IMR-90 (cell line): ENCODE data around the gene PCDHB1. TPM values are rescaled to one million over a fixed set of nuclear protein-coding genes. Genes with fewer than 3 reads are reported as not detected.

Experiments used
- ATAC-seq: fragments of 200-7000 bp; cut with Tn5 transposase; 2 replicates; pipeline ENCODE4 v1.9.1; 2020; ENCODE audit warnings: low read depth, mild to moderate bottlenecking, moderate library complexity
- BruUV-seq: library from RNA; stranded (reverse); fragments of 400-500 nt; replicated peaks from 2 replicates; lab custom pipeline; 2021; lab: Mats Ljungman, UMichigan
- CTCF ChIA-PET: fragments of 300-600 bp; formaldehyde crosslinking; extraction: SDS; loops from one replicate; lab custom pipeline; 2021; ENCODE audit warnings: antibody characterized with exemption; lab: Yijun Ruan, JAX
- POLR2A ChIA-PET: fragments of 300-600 bp; sonication (Branson Sonifier 250); formaldehyde crosslinking; loops from one replicate; lab custom pipeline; 2022; ENCODE audit warnings: antibody characterized with exemption; ENCODE audit not compliant: unreplicated experiment; lab: Charles Lee
- DNase-seq: peaks from one replicate; pipeline ENCODE4 v3.0.0; 2013
- H2AFZ ChIP-seq: replicated peaks from 2 replicates; pipeline ENCODE3; 2013; ENCODE audit warnings: low read length, mild to moderate bottlenecking; ENCODE audit not compliant: poor library complexity
- H2AK5ac ChIP-seq: 2 replicates; pipeline ENCODE4 v1.6.1; 2013; ENCODE audit warnings: low read depth, low read length, inconsistent platforms
- H2AK9ac ChIP-seq: replicated peaks from 2 replicates; pipeline ENCODE3; 2013; ENCODE audit warnings: mild to moderate bottlenecking, low read depth, low read length, moderate library complexity; ENCODE audit not compliant: poor library complexity
- H2BK120ac ChIP-seq: 2 replicates; pipeline ENCODE4 v1.6.1; 2013; ENCODE audit warnings: low read depth, low read length, inconsistent platforms
- H2BK15ac ChIP-seq: 3 replicates; pipeline ENCODE4 v1.6.1; 2013; ENCODE audit warnings: low read depth, low read length, inconsistent platforms
- H2BK20ac ChIP-seq: 2 replicates; pipeline ENCODE4 v1.6.1; 2013; ENCODE audit warnings: low read depth, mild to moderate bottlenecking, inconsistent platforms, low read length, moderate library complexity
- H2BK5ac ChIP-seq: 2 replicates; pipeline ENCODE4 v1.6.1; 2013; ENCODE audit warnings: mild to moderate bottlenecking, low read depth, low read length, inconsistent platforms; ENCODE audit not compliant: poor library complexity, severe bottlenecking
- H3K14ac ChIP-seq: replicated peaks from 2 replicates; pipeline ENCODE4 v1.6.1; 2013; ENCODE audit warnings: low read depth, low read length, inconsistent platforms
- H3K18ac ChIP-seq: 2 replicates; pipeline ENCODE4 v1.6.1; 2013; ENCODE audit warnings: low read depth, low read length, control low read depth
- H3K23ac ChIP-seq: 2 replicates; pipeline ENCODE4 v1.6.1; 2013; ENCODE audit warnings: low read depth, low read length, inconsistent platforms
- H3K27ac ChIP-seq: 2 replicates; pipeline ENCODE4 v1.5.1; 2013; ENCODE audit warnings: mild to moderate bottlenecking, control low read depth, low read length; ENCODE audit not compliant: insufficient read depth
- H3K27me3 ChIP-seq: 2 replicates; pipeline ENCODE4 v1.6.1; 2013; ENCODE audit warnings: low read length; ENCODE audit not compliant: control insufficient read depth, insufficient read depth
- H3K36me3 ChIP-seq: 2 replicates; pipeline ENCODE4 v1.6.1; 2013; ENCODE audit warnings: low read length, mixed read lengths; ENCODE audit not compliant: control insufficient read depth, insufficient read depth
- H3K4ac ChIP-seq: 2 replicates; pipeline ENCODE4 v1.6.1; 2013; ENCODE audit warnings: low read depth, low read length, inconsistent platforms
- H3K4me1 ChIP-seq: 2 replicates; pipeline ENCODE4 v1.6.1; 2013; ENCODE audit warnings: low read length, mixed read lengths; ENCODE audit not compliant: control insufficient read depth, insufficient read depth
- H3K4me2 ChIP-seq: 2 replicates; pipeline ENCODE4 v1.6.1; 2013; ENCODE audit warnings: low read depth, mild to moderate bottlenecking, control low read depth, low read length, moderate library complexity
- H3K4me3 ChIP-seq: 2 replicates; pipeline ENCODE4 v1.5.1; 2013; ENCODE audit warnings: low read depth, mild to moderate bottlenecking, control low read depth, low read length, moderate library complexity; ENCODE audit not compliant: insufficient read depth
- H3K56ac ChIP-seq: 2 replicates; pipeline ENCODE4 v1.6.1; 2013; ENCODE audit warnings: low read length, inconsistent platforms; ENCODE audit not compliant: insufficient read depth; ENCODE audit errors: extremely low read depth
- H3K79me1 ChIP-seq, 2 experiments: 2 replicates each; pipeline ENCODE4 v1.6.1; 2013; ENCODE audit warnings: low read length in 2 of 2, inconsistent platforms in 1 of 2, low read depth in 1 of 2
- H3K9ac ChIP-seq: 2 replicates; pipeline ENCODE4 v1.6.1; 2013; ENCODE audit warnings: low read depth, low read length, control low read depth
- H3K9me1 ChIP-seq: 2 replicates; pipeline ENCODE4 v1.6.1; 2013; ENCODE audit warnings: low read length, inconsistent platforms; ENCODE audit not compliant: insufficient read depth
- H3K9me3 ChIP-seq: 2 replicates; pipeline ENCODE4 v1.6.1; 2013; ENCODE audit warnings: low read length; ENCODE audit not compliant: control insufficient read depth, insufficient read depth
- H4K20me1 ChIP-seq: 2 replicates; pipeline ENCODE4 v1.6.1; 2013; ENCODE audit warnings: low read length, inconsistent platforms; ENCODE audit not compliant: insufficient read depth
- H4K5ac ChIP-seq: 2 replicates; pipeline ENCODE4 v1.6.1; 2013; ENCODE audit warnings: mild to moderate bottlenecking, low read depth, low read length, control low read depth
- H4K8ac ChIP-seq, 2 experiments: 2 replicates each; pipeline ENCODE4 v1.6.1; 2013; ENCODE audit warnings: low read depth in 2 of 2, low read length in 2 of 2, control low read depth in 1 of 2, inconsistent platforms in 1 of 2
- H4K91ac ChIP-seq: 2 replicates; pipeline ENCODE4 v1.6.1; 2013; ENCODE audit warnings: low read depth, low read length, inconsistent platforms; ENCODE audit not compliant: insufficient read depth
- BHLHE40 ChIP-seq: fragments of 150-350 bp; IDR thresholded peaks from 2 replicates; pipeline ENCODE4 v1.6.1; 2016; ENCODE audit warnings: mild to moderate bottlenecking, low read depth, low read length
- CEBPB ChIP-seq: IDR thresholded peaks from 2 replicates; pipeline ENCODE4 v1.6.1; 2012; ENCODE audit warnings: low read depth, low read length, improper control_type of control experiment
- FOS ChIP-seq: fragments of 150-350 bp; IDR thresholded peaks from 2 replicates; pipeline ENCODE4 v1.6.1; 2016; ENCODE audit warnings: low read depth, low read length
- MAFK ChIP-seq: IDR thresholded peaks from 2 replicates; pipeline ENCODE4 v1.6.1; 2012; ENCODE audit warnings: low read depth, low read length, improper control_type of control experiment
- MAZ ChIP-seq: IDR thresholded peaks from 2 replicates; pipeline ENCODE4 v1.6.1; 2012; ENCODE audit warnings: low read depth, mild to moderate bottlenecking, low read length, improper control_type of control experiment, moderate library complexity, borderline replicate concordance
- MXI1 ChIP-seq: IDR thresholded peaks from 2 replicates; pipeline ENCODE4 v1.6.1; 2012; ENCODE audit warnings: low read depth, mild to moderate bottlenecking, low read length, moderate library complexity, borderline replicate concordance
- NFE2L2 ChIP-seq: fragments of 150-350 bp; IDR thresholded peaks from 2 replicates; pipeline ENCODE4 v1.6.1; 2016; ENCODE audit warnings: low read depth, mild to moderate bottlenecking, low read length
- POLR2A ChIP-seq: IDR thresholded peaks from 2 replicates; pipeline ENCODE4 v1.6.1; 2012; ENCODE audit warnings: mild to moderate bottlenecking, low read depth, low read length
- RAD21 ChIP-seq: IDR thresholded peaks from 2 replicates; pipeline ENCODE4 v1.6.1; 2012; ENCODE audit warnings: low read length, improper control_type of control experiment
- RCOR1 ChIP-seq: IDR thresholded peaks from 2 replicates; pipeline ENCODE4 v1.6.1; 2012; ENCODE audit warnings: mild to moderate bottlenecking, low read length, improper control_type of control experiment; ENCODE audit not compliant: insufficient replicate concordance
- RFX5 ChIP-seq: IDR thresholded peaks from 2 replicates; pipeline ENCODE4 v1.8.0; 2012; ENCODE audit warnings: low read depth, mild to moderate bottlenecking, low read length, moderate library complexity
- SMC3 ChIP-seq: fragments of 150-350 bp; IDR thresholded peaks from 2 replicates; pipeline ENCODE4 v1.6.1; 2016; ENCODE audit warnings: low read depth, mild to moderate bottlenecking, antibody characterized with exemption, low read length, moderate library complexity
- WGBS, 2 experiments: methylation state at CpG; one replicate each; pipeline versions ENCODE4 v1.1.5 to v1.1.7; 2013; ENCODE audit warnings: missing lambda C conversion rate in 2 of 2; ENCODE audit not compliant: insufficient read length in 1 of 2; ENCODE audit errors: extremely low coverage in 2 of 2; 5-methylcytosine and 5-hydroxymethylcytosine counted together
- dilution Hi-C: fragments of 300-500 bp; cut with HindIII; formaldehyde crosslinking; loops from one replicate; pipeline ENCODE4 v1.14.3; 2018; ENCODE audit warnings: low sequenced_read_pairs; ENCODE audit not compliant: unreplicated experiment
- in situ Hi-C: fragments of 300-500 bp; cut with MboI; formaldehyde crosslinking; loops from 3 replicates; pipeline ENCODE4 v1.14.3; 2019; ENCODE audit warnings: low sequenced_read_pairs, inconsistent platforms, mixed read lengths
- intact Hi-C: fragments of 100-400 bp; cut with micrococcal nuclease; formaldehyde crosslinking; loops from 2 replicates; pipeline ENCODE4 v1.10.0; 2022
- polyA plus RNA-seq, 3 experiments: library from polyadenylated mRNA; depleted of rRNA; stranded (reverse); fragments of >200 nt; gene quantifications; 2 replicates each; pipeline ENCODE4 v1.2.3, GENCODE V29; 2012; ENCODE audit warnings: low replicate concordance in 1 of 3
- total RNA-seq: library from RNA; depleted of rRNA; stranded (reverse); fragments of >200 nt; gene quantifications from 2 replicates; pipeline ENCODE4 v1.2.3, GENCODE V29; 2012
- TF ChIP-seq, protein P1 (sequence below): conservative IDR thresholded peaks from 2 replicates; pipeline ENCODE4 v1.5.1; 2012; ENCODE audit warnings: mild to moderate bottlenecking, low read depth, low read length, improper control_type of control experiment
- TF ChIP-seq, protein P2 (sequence below): fragments of 150-350 bp; IDR thresholded peaks from 2 replicates; pipeline ENCODE4 v1.6.1; 2016; ENCODE audit warnings: low read depth, mild to moderate bottlenecking, low read length, moderate library complexity, borderline replicate concordance
- TF ChIP-seq, protein P3 (sequence below): fragments of 150-350 bp; IDR thresholded peaks from 2 replicates; pipeline ENCODE4 v1.6.1; 2017; ENCODE audit warnings: mild to moderate bottlenecking, antibody characterized with exemption, low read length, low read depth

The PCDHB1 gene
- total and polyA plus RNA-seq, 2 of the 4 experiments (the other 2 are of a cell fraction): not detected

DNA sequence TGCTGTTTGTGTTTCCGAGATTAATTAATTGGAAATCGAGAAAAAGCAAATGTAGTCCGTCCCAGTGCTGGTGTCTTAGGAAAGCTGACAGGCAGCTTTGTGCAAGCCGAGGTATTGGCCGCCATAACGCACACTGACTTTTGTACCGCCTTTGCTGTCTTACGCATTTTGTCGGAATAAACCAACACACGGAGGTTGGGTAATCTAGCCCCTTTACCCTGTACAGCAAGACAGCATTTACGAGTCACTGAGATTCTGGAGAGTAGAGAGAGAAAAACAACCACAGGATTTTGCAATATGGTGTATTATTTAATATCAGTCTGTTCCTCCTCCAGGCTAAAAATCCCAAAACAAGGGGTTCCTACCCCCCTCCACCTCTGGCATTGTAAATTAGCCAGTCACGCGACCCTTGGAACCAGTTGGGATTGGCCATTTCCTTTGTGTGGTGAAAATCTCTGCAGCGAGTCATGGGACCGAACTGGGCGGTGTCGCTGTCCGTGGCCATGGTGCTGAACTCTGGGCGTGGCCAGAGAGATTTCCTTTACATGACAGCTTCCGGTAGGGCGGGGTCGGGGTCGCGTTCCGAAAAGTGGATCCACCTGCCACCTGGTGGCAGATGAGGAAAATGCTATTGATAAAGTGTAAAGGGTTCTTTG is 10.3 kb upstream of the PCDHB1 start:
- H3K9me1 ChIP-seq: no peaks in the 10 kb centered on the region
- BruUV-seq: no TSS peak
- H3K9ac ChIP-seq: no peak overlapping the region
- H4K91ac ChIP-seq: no peak overlapping the region
- no peaks in the 10 kb centered on the region for H3K4me1 ChIP-seq
- H2AFZ ChIP-seq: no peak overlapping the region
- no peak overlapping the region for H3K4me2 ChIP-seq
- ChIA-PET POLR2A (no interaction called here), CTCF (interaction anchor here (0.6 kb wide), 1 partner anchor 99 kb away, joined by 3 read pairs; no protein-coding TSS in a partner anchor)
- H3K36me3 ChIP-seq: no peaks in the 10 kb centered on the region
- no peak overlapping the region for H3K56ac ChIP-seq
- no peak overlapping the region for H3K18ac ChIP-seq
- H4K5ac ChIP-seq: no peak overlapping the region
- dilution Hi-C loops: no loop called here
- intact Hi-C loops: no loop called here
- 20% methylated on average over 2 of the region's 25 CpGs; no CpG with 5 or more reads in 1 of the 2 experiments for WGBS, 2 experiments
- H2BK120ac ChIP-seq: no peak overlapping the region
- H2BK20ac ChIP-seq: no peak overlapping the region
- TF ChIP-seq, protein P1, sequence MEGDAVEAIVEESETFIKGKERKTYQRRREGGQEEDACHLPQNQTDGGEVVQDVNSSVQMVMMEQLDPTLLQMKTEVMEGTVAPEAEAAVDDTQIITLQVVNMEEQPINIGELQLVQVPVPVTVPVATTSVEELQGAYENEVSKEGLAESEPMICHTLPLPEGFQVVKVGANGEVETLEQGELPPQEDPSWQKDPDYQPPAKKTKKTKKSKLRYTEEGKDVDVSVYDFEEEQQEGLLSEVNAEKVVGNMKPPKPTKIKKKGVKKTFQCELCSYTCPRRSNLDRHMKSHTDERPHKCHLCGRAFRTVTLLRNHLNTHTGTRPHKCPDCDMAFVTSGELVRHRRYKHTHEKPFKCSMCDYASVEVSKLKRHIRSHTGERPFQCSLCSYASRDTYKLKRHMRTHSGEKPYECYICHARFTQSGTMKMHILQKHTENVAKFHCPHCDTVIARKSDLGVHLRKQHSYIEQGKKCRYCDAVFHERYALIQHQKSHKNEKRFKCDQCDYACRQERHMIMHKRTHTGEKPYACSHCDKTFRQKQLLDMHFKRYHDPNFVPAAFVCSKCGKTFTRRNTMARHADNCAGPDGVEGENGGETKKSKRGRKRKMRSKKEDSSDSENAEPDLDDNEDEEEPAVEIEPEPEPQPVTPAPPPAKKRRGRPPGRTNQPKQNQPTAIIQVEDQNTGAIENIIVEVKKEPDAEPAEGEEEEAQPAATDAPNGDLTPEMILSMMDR: 0 out of 2 replicates have a peak, but pooled peaks have one; percentile 21
- no peak for TF ChIP-seq RAD21
- no peak for TF ChIP-seq RFX5
- no peak for TF ChIP-seq BHLHE40
- TF ChIP-seq MXI1: no peak
- TF ChIP-seq, protein P2, sequence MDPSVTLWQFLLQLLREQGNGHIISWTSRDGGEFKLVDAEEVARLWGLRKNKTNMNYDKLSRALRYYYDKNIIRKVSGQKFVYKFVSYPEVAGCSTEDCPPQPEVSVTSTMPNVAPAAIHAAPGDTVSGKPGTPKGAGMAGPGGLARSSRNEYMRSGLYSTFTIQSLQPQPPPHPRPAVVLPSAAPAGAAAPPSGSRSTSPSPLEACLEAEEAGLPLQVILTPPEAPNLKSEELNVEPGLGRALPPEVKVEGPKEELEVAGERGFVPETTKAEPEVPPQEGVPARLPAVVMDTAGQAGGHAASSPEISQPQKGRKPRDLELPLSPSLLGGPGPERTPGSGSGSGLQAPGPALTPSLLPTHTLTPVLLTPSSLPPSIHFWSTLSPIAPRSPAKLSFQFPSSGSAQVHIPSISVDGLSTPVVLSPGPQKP: no peak
- no peak for TF ChIP-seq FOS
- TF ChIP-seq SMC3: peak; percentile 11; the same call in 1 of the 2 replicates
- TF ChIP-seq, protein P3, sequence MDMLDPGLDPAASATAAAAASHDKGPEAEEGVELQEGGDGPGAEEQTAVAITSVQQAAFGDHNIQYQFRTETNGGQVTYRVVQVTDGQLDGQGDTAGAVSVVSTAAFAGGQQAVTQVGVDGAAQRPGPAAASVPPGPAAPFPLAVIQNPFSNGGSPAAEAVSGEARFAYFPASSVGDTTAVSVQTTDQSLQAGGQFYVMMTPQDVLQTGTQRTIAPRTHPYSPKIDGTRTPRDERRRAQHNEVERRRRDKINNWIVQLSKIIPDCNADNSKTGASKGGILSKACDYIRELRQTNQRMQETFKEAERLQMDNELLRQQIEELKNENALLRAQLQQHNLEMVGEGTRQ: no peak
- TF ChIP-seq RCOR1: no peak
- TF ChIP-seq MAZ: no peak
- no peak for TF ChIP-seq CEBPB
- no peak for TF ChIP-seq POLR2A
- no peak for TF ChIP-seq MAFK
- no peak for TF ChIP-seq NFE2L2
- no peak overlapping the region for H2AK9ac ChIP-seq
- peaks cover 8% of the 10 kb centered on the region for H3K9me3 ChIP-seq
- no peaks in the 10 kb centered on the region for H3K79me1 ChIP-seq
- no peak overlapping the region for H3K4ac ChIP-seq
- H2BK5ac ChIP-seq: no peak overlapping the region
- no peak overlapping the region for H3K4me3 ChIP-seq
- no peak overlapping the region for H3K14ac ChIP-seq
- H4K8ac ChIP-seq: no peak overlapping the region
- H2AK5ac ChIP-seq: no peak overlapping the region
- in situ Hi-C loops: no loop called here
- no peak for ATAC-seq
- H4K20me1 ChIP-seq: no peaks in the 10 kb centered on the region
- no peak overlapping the region for H2BK15ac ChIP-seq
- H3K27me3 ChIP-seq: no peaks in the 10 kb centered on the region
- no peak overlapping the region for H3K27ac ChIP-seq
- H3K23ac ChIP-seq: no peak overlapping the region
- peak; percentile 1 for DNase-seq
